ENCODE measurements around the gene LRMDA.

The LRMDA gene

GRCh38 chr10:75672111-75672671, 240.8 kb downstream of the LRMDA start:
- no peak for DNase-seq (ENCODE audit: low spot score)

GRCh38 chr10:75672842-75673241, 241.4 kb downstream of the LRMDA start:
- DNase-seq (ENCODE audit: low spot score): no peak

GRCh38 chr10:75677541-75677940, 246.1 kb downstream of the LRMDA start:
- DNase-seq (ENCODE audit: low spot score): no peak

- no peak for DNase-seq (ENCODE audit: low spot score)
These were observed 247.1 kb downstream of the LRMDA start for GRCh38 chr10:75678527-75678926.

GRCh38 chr10:75679536-75679935, 248.1 kb downstream of the LRMDA start:
- no peak for DNase-seq (ENCODE audit: low spot score)

GRCh38 chr10:75681334-75681733, 249.9 kb downstream of the LRMDA start:
- no peak for DNase-seq (ENCODE audit: low spot score)

- no peak for DNase-seq (ENCODE audit: low spot score)
These were observed 251.5 kb downstream of the LRMDA start for GRCh38 chr10:75682649-75683557.

GRCh38 chr10:75685187-75685586, 253.8 kb downstream of the LRMDA start:
- DNase-seq (ENCODE audit: low spot score): no peak

- DNase-seq (ENCODE audit: low spot score): no peak
These were observed 257.3 kb downstream of the LRMDA start for GRCh38 chr10:75688506-75689300.

GRCh38 chr10:75693489-75693888, 262.1 kb downstream of the LRMDA start:
- no peak for DNase-seq (ENCODE audit: low spot score)

- DNase-seq (ENCODE audit: low spot score): no peak
These were observed 262.8 kb downstream of the LRMDA start for GRCh38 chr10:75694269-75694668.

- no peak for DNase-seq (ENCODE audit: low spot score)
These were observed 263.4 kb downstream of the LRMDA start for GRCh38 chr10:75694790-75695189.

GRCh38 chr10:75695994-75696393, 264.6 kb downstream of the LRMDA start:
- DNase-seq (ENCODE audit: low spot score): no peak

- DNase-seq (ENCODE audit: low spot score): peak; percentile 35
These were observed 265.1 kb downstream of the LRMDA start for GRCh38 chr10:75696536-75696935.

- no peak for DNase-seq (ENCODE audit: low spot score)
These were observed 271.9 kb downstream of the LRMDA start for GRCh38 chr10:75703191-75703854.

- no peak for DNase-seq (ENCODE audit: low spot score)
These were observed 274.0 kb downstream of the LRMDA start for GRCh38 chr10:75705426-75705825.

GRCh38 chr10:75707080-75707840, 275.8 kb downstream of the LRMDA start:
- no peak for DNase-seq (ENCODE audit: low spot score)

- peak; percentile 9 for DNase-seq (ENCODE audit: low spot score)
These were observed 276.6 kb downstream of the LRMDA start for GRCh38 chr10:75708060-75708459.

GRCh38 chr10:75709245-75709644, 277.8 kb downstream of the LRMDA start:
- DNase-seq (ENCODE audit: low spot score): no peak

GRCh38 chr10:75709811-75710210, 278.4 kb downstream of the LRMDA start:
- no peak for DNase-seq (ENCODE audit: low spot score)

GRCh38 chr10:75712242-75712880, 280.9 kb downstream of the LRMDA start:
- peak; percentile 24 for DNase-seq (ENCODE audit: low spot score)

Data from Ammon's horn (tissue), 1 donor.